Chondrocyte (in vitro differentiated cells): ENCODE measurements around the gene NPBWR2. TPM values are rescaled to one million over a fixed set of nuclear protein-coding genes. Genes with fewer than 3 reads are reported as not detected.

Experiments used
- DNase-seq: peaks from one replicate; pipeline ENCODE4 v3.0.0; 2021; ENCODE audit warnings: mixed read lengths, low spot score
- H3K27ac Mint-ChIP-seq: one replicate; pipeline ENCODE4 v1.8.0; 2021; ENCODE audit warnings: mild to moderate bottlenecking, moderate library complexity, mixed read lengths; ENCODE audit not compliant: unreplicated experiment
- H3K27me3 Mint-ChIP-seq: 2 replicates; pipeline ENCODE4 v1.8.0; 2021; ENCODE audit warnings: low read depth, mixed read lengths
- H3K36me3 Mint-ChIP-seq: 2 replicates; pipeline ENCODE4 v1.8.0; 2021; ENCODE audit warnings: low read depth, mixed read lengths
- H3K4me1 Mint-ChIP-seq: 2 replicates; pipeline ENCODE4 v1.8.0; 2021; ENCODE audit warnings: low read depth, mild to moderate bottlenecking, mixed read lengths
- H3K4me3 Mint-ChIP-seq: one replicate; pipeline ENCODE4 v1.8.0; 2021; ENCODE audit warnings: mild to moderate bottlenecking, moderate library complexity, mixed read lengths; ENCODE audit not compliant: unreplicated experiment
- H3K9me3 Mint-ChIP-seq: 2 replicates; pipeline ENCODE4 v1.8.0; 2021; ENCODE audit warnings: low read depth, mixed read lengths
- CTCF ChIP-seq: fragments of 200-600 bp; sonication (generic); IDR thresholded peaks from 2 replicates; pipeline ENCODE4 v1.5.0; 2021; ENCODE audit warnings: antibody characterized with exemption, mild to moderate bottlenecking, moderate library complexity
- total RNA-seq: library from RNA; stranded (reverse); gene quantifications from 3 replicates; pipeline ENCODE4 v1.2.1, GENCODE V29; 2021

The NPBWR2 gene
- total RNA-seq, 1 donor from 2014 or later: not detected

GRCh38 chr20:64153861-64154589, 46.7 kb upstream of the NPBWR2 start:
- Mint-ChIP-seq H3K9me3 (no peaks in the 10 kb centered on the region), H3K27me3 (peaks cover 12% of the 10 kb centered on the region), H3K4me3 (no peak overlapping the region)

GRCh38 chr20:64153410-64153809, 46.0 kb upstream of the NPBWR2 start:
- no peak for DNase-seq
- Mint-ChIP-seq H3K27ac (no peak overlapping the region), H3K36me3 (no peaks in the 10 kb centered on the region), H3K27me3 (peaks cover 11% of the 10 kb centered on the region), H3K4me3 (no peak overlapping the region), H3K9me3 (no peaks in the 10 kb centered on the region), H3K4me1 (no peaks in the 10 kb centered on the region)
- no peak for TF ChIP-seq CTCF

More at GRCh38 chr20:64153861-64154589, 46.7 kb upstream of the NPBWR2 start:
- Mint-ChIP-seq H3K36me3 (no peaks in the 10 kb centered on the region), H3K27ac (no peak overlapping the region), H3K4me1 (no peaks in the 10 kb centered on the region)
- no peak for TF ChIP-seq CTCF
- DNase-seq: peak; percentile 70

DNA sequence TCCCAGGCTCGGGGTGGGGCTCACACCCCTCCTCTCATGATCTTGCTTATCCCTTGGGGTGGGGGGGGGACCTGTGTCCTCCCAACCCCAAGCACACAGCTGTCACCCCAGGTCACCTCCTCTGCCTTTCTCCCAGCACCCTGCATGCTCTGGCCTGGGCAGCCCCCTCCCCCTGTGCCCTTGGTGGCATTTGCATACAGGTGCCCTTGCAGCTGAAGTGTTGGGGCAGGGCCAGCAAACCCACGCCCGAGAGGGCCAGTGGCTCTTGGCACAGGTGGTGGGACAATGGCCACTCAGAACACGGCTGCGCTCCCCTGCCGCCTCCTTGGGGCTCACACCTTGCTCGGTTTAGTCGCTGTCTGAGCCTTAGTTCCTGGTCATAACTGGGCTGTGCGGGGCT, 45.5 kb upstream of the NPBWR2 start:
- H3K27me3 Mint-ChIP-seq: peaks cover 15% of the 10 kb centered on the region
- H3K36me3 Mint-ChIP-seq: no peaks in the 10 kb centered on the region
- DNase-seq: peak; percentile 56
- no peak for TF ChIP-seq CTCF
- no peaks in the 10 kb centered on the region for H3K4me1 Mint-ChIP-seq
- no peaks in the 10 kb centered on the region for H3K9me3 Mint-ChIP-seq
- no peak overlapping the region for H3K4me3 Mint-ChIP-seq
- H3K27ac Mint-ChIP-seq: no peak overlapping the region

DNA sequence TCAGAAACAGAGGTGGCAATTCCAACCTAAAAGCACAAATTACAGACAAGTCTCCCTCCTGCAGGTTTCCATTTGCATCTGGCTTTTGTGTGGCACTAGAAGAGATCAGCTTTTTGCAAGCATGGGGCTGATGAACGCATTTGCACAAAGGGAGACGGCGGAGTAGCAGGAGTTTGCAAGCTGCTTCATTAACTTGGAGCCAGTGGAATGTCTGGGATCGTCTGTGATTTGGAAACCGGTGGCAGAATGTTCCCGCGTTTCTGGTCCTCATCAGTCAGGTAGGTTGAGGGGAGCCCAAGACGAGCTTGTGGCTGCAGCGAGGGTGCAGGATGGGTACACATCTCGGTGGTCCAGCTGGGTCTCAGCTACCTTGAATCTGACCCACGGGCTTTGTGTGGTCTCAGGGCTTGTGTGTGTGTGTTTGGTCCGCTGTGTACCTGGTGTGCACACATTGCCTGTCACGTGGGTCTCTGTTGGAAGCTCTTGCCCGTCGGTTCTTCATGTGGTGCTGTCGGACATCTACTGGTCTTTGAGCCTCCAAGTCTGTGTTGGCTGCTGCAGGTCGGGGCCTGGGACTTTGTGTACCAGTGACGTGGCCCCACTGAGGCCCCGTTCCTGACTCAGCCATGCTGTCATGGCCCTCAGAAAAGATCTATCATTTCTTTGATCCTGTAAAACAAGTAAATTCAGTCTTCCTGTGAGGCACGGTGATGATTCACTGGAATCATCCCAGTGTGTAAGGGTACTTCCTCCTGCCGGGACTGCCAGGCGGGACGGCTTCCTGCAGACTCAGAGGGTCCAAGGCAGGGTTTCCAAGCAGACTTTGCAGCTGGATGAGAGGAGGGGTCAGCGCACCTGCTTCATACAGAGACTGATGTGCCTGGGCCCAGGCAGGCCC, 44.5 kb upstream of the NPBWR2 start:
- DNase-seq: peak; percentile 42
- no peak overlapping the region for H3K27ac Mint-ChIP-seq
- H3K9me3 Mint-ChIP-seq: no peaks in the 10 kb centered on the region
- no peaks in the 10 kb centered on the region for H3K4me1 Mint-ChIP-seq
- TF ChIP-seq CTCF: no peak
- H3K4me3 Mint-ChIP-seq: no peak overlapping the region
- H3K27me3 Mint-ChIP-seq: peaks cover 22% of the 10 kb centered on the region
- H3K36me3 Mint-ChIP-seq: no peaks in the 10 kb centered on the region
